Skeletal muscle satellite cell (primary cell): Measurements from ENCODE around the gene CD4.

Experiments
- H3K27me3 ChIP-seq: 2 replicates; pipeline ENCODE4 v1.7.0; 2013; ENCODE audit warnings: low read length; ENCODE audit not compliant: control insufficient read depth, insufficient read depth
- H3K36me3 ChIP-seq: 2 replicates; pipeline ENCODE4 v1.7.0; 2013; ENCODE audit warnings: mild to moderate bottlenecking, control low read depth, low read length; ENCODE audit not compliant: insufficient read depth
- H3K4me1 ChIP-seq: 2 replicates; pipeline ENCODE4 v1.7.0; 2013; ENCODE audit warnings: low read length; ENCODE audit not compliant: control insufficient read depth, insufficient read depth
- H3K4me2 ChIP-seq: 2 replicates; pipeline ENCODE4 v1.7.0; 2013; ENCODE audit warnings: mild to moderate bottlenecking, low read length
- H3K4me3 ChIP-seq: 2 replicates; pipeline ENCODE4 v1.7.0; 2013; ENCODE audit warnings: low read length
- H3K9ac ChIP-seq: 2 replicates; pipeline ENCODE4 v1.7.0; 2013; ENCODE audit warnings: mild to moderate bottlenecking, low read depth, low read length, moderate library complexity
- H3K9me3 ChIP-seq: replicated peaks from 2 replicates; pipeline ENCODE4 v1.7.0; 2013; ENCODE audit warnings: mild to moderate bottlenecking, control low read depth, low read length

CD4 gene

GRCh38 chr12:6772726-6773589, 16.4 kb upstream of the CD4 start:
- H3K27me3 ChIP-seq: no peaks in the 10 kb centered on the region

GRCh38 chr12:6773590-6774351, 15.6 kb upstream of the CD4 start:
- Histone ChIP-seq H3K4me1 (peaks cover 15% of the 10 kb centered on the region), H3K4me3 (no peak overlapping the region), H3K9ac (no peak overlapping the region), H3K27me3 (no peaks in the 10 kb centered on the region), H3K9me3 (no peaks in the 10 kb centered on the region), H3K4me2 (no peak overlapping the region), H3K36me3 (peaks cover 44% of the 10 kb centered on the region)

More at GRCh38 chr12:6772726-6773589, 16.4 kb upstream of the CD4 start:
- Histone ChIP-seq H3K4me3 (no peak overlapping the region), H3K4me1 (peaks cover 16% of the 10 kb centered on the region), H3K4me2 (no peak overlapping the region), H3K9ac (no peak overlapping the region), H3K36me3 (peaks cover 44% of the 10 kb centered on the region), H3K9me3 (no peaks in the 10 kb centered on the region)

GRCh38 chr12:6774499-6775062, 14.7 kb upstream of the CD4 start:
- Histone ChIP-seq H3K4me3 (no peak overlapping the region), H3K9me3 (no peaks in the 10 kb centered on the region), H3K4me2 (no peak overlapping the region), H3K4me1 (peaks cover 7% of the 10 kb centered on the region), H3K27me3 (no peaks in the 10 kb centered on the region), H3K9ac (no peak overlapping the region), H3K36me3 (peaks cover 40% of the 10 kb centered on the region)

- no peak overlapping the region for H3K9ac ChIP-seq
- peaks cover 33% of the 10 kb centered on the region for H3K36me3 ChIP-seq
- H3K9me3 ChIP-seq: no peaks in the 10 kb centered on the region
- H3K4me3 ChIP-seq: no peak overlapping the region
- H3K27me3 ChIP-seq: no peaks in the 10 kb centered on the region
- peaks cover 6% of the 10 kb centered on the region for H3K4me1 ChIP-seq
- no peak overlapping the region for H3K4me2 ChIP-seq
These were observed 13.8 kb upstream of the CD4 start for GRCh38 chr12:6775185-6776174.

- no peak overlapping the region for H3K9ac ChIP-seq
- H3K27me3 ChIP-seq: no peaks in the 10 kb centered on the region
- H3K4me3 ChIP-seq: no peak overlapping the region
- H3K4me1 ChIP-seq: peaks cover 6% of the 10 kb centered on the region
- H3K36me3 ChIP-seq: peaks cover 19% of the 10 kb centered on the region
- no peaks in the 10 kb centered on the region for H3K9me3 ChIP-seq
- no peak overlapping the region for H3K4me2 ChIP-seq
These were observed 11.9 kb upstream of the CD4 start for GRCh38 chr12:6777386-6777785.

- H3K4me1 ChIP-seq: peaks cover 6% of the 10 kb centered on the region
- H3K4me2 ChIP-seq: peak overlapping the region; percentile 70
- H3K4me3 ChIP-seq: peak overlapping the region; percentile 35
- H3K9me3 ChIP-seq: no peaks in the 10 kb centered on the region
- peaks cover 16% of the 10 kb centered on the region for H3K36me3 ChIP-seq
- no peak overlapping the region for H3K9ac ChIP-seq
- H3K27me3 ChIP-seq: no peaks in the 10 kb centered on the region
These were observed 11.1 kb upstream of the CD4 start for GRCh38 chr12:6778217-6778573.

GRCh38 chr12:6778574-6779550, 10.5 kb upstream of the CD4 start:
- H3K4me3 ChIP-seq: peak overlapping the region; percentile 35
- H3K27me3 ChIP-seq: no peaks in the 10 kb centered on the region
- peak overlapping the region; percentile 70 for H3K4me2 ChIP-seq
- peaks cover 16% of the 10 kb centered on the region for H3K36me3 ChIP-seq
- no peak overlapping the region for H3K9ac ChIP-seq
- peaks cover 6% of the 10 kb centered on the region for H3K4me1 ChIP-seq
- H3K9me3 ChIP-seq: no peaks in the 10 kb centered on the region

GRCh38 chr12:6779708-6780432, 9.5 kb upstream of the CD4 start:
- Histone ChIP-seq H3K27me3 (no peaks in the 10 kb centered on the region), H3K4me3 (no peak overlapping the region), H3K4me1 (peaks cover 6% of the 10 kb centered on the region), H3K4me2 (no peak overlapping the region), H3K9me3 (no peaks in the 10 kb centered on the region), H3K36me3 (peaks cover 14% of the 10 kb centered on the region), H3K9ac (no peak overlapping the region)

GRCh38 chr12:6780573-6780972, 8.8 kb upstream of the CD4 start:
- H3K36me3 ChIP-seq: peaks cover 7% of the 10 kb centered on the region
- no peaks in the 10 kb centered on the region for H3K27me3 ChIP-seq
- H3K4me2 ChIP-seq: no peak overlapping the region
- H3K9ac ChIP-seq: no peak overlapping the region
- H3K4me3 ChIP-seq: no peak overlapping the region
- no peaks in the 10 kb centered on the region for H3K9me3 ChIP-seq
- H3K4me1 ChIP-seq: peaks cover 6% of the 10 kb centered on the region

- Histone ChIP-seq H3K9me3 (no peaks in the 10 kb centered on the region), H3K4me1 (peaks cover 6% of the 10 kb centered on the region), H3K9ac (no peak overlapping the region), H3K36me3 (no peaks in the 10 kb centered on the region), H3K4me2 (no peak overlapping the region), H3K27me3 (no peaks in the 10 kb centered on the region), H3K4me3 (no peak overlapping the region)
These were observed 7.2 kb upstream of the CD4 start for GRCh38 chr12:6782119-6782518.
